ENCODE measurements around the gene FOXJ3. TPM values are rescaled to one million over a fixed set of nuclear protein-coding genes. Genes with fewer than 3 reads are reported as not detected.
A peak's percentile ranks its signal among the peaks of the same experiment; 100 is the strongest.

FOXJ3 gene
- total and polyA plus RNA-seq, 2 of the 8 experiments (the other 6 are each of a cell fraction or from before 2014, with no cell fraction given): 48.6 to 51.9 TPM

DNA sequence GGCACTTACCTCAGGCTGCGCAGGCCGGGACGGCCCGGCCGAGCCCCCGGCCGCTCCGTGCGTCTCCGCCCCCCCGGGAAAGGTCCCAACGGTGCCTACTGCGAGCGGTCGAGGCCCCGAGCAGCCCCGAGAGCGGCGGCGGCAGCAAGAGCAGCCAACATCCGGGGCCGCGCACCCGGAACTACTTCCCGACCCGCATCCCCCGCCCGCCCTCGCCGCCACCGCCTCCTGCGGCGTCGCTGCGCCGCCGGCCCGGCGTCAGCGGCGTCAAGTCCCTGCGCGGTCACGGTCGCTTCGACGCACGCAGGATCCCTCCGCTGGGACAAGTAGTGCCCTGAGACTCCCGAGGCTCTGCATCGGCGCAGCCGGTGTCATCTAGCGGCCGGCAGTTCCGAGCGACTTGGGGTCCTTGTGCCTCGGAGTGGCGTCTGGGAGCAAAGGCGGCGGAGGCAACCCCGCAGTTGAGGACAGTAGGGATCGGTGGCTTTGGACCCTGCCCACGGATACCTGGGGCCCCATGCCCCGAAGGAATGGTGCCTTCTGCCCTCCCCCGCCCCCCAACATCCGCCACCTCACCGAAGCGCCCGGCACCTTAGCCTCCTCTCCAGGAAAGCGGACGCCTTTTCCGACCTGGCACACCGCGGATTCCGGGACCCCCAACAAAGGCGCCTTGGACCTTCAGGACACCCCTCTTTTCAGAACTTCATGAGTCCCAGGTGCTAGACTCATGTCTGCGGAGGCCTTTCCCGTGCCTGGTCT lies at the start of gene FOXJ3 (continued):
- TF ChIP-seq POLR2AphosphoS5 (IDR thresholded peaks at IDR 0.05; ENCODE audit: low read depth, low read length): peak; percentile 95
- TF ChIP-seq CHD1 (IDR thresholded peaks at IDR 0.05; ENCODE audit: low read depth, low read length): no peak
- TF ChIP-seq TAF1 (IDR thresholded peaks at IDR 0.05; ENCODE audit: low read depth, low read length): peak; percentile 99
- TF ChIP-seq EP300 (IDR thresholded peaks at IDR 0.05; ENCODE audit: borderline replicate concordance in 1 of 2, low read depth in 2 of 2, low read length in 2 of 2): peak in 1 of 2 experiments; percentile 93; a peak in 2 of 3 replicates
- peak; percentile 71 for TF ChIP-seq TEAD4 (IDR thresholded peaks at IDR 0.05; ENCODE audit: low read depth, low read length)
- no peak for TF ChIP-seq CBX5 (IDR thresholded peaks at IDR 0.05; ENCODE audit: low read depth, low read length)
- TF ChIP-seq, protein P1, sequence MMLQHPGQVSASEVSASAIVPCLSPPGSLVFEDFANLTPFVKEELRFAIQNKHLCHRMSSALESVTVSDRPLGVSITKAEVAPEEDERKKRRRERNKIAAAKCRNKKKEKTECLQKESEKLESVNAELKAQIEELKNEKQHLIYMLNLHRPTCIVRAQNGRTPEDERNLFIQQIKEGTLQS (IDR thresholded peaks at IDR 0.05; ENCODE audit: insufficient read depth, low read depth, low read length): no peak
- TF ChIP-seq JUND (IDR thresholded peaks at IDR 0.05; ENCODE audit: low read length): peak; percentile 24; the same call in 1 of the 2 replicates
- TF ChIP-seq YY1 (IDR thresholded peaks at IDR 0.05; ENCODE audit: low read depth, low read length): peak; percentile 77; the same call in 1 of the 2 replicates
- TF ChIP-seq TAF7 (optimal IDR thresholded peaks at IDR 0.05; ENCODE audit: borderline replicate concordance, low read depth, low read length): peak; percentile 96
- TF ChIP-seq RBBP5 (IDR thresholded peaks at IDR 0.05; ENCODE audit: borderline replicate concordance, low read depth, low read length): peak; percentile 38
- no peak for TF ChIP-seq CEBPB (IDR thresholded peaks at IDR 0.05; ENCODE audit: low read depth, low read length)
- TF ChIP-seq SRF (IDR thresholded peaks at IDR 0.05; ENCODE audit: low read depth, low read length): no peak
- TF ChIP-seq ASH2L (IDR thresholded peaks at IDR 0.05; ENCODE audit: low read length): peak; percentile 75
- peak; percentile 48 for TF ChIP-seq SAP30 (IDR thresholded peaks at IDR 0.05; ENCODE audit: insufficient read depth, insufficient replicate concordance, low read length)
- no peak for TF ChIP-seq HDAC6 (IDR thresholded peaks at IDR 0.05; ENCODE audit: low read depth, low read length)
- TF ChIP-seq POLR2A (IDR thresholded peaks at IDR 0.05; ENCODE audit: control extremely low read depth in 1 of 2, low read depth in 2 of 2, low read length in 2 of 2): peak; percentile 71 to 95
- no peak for TF ChIP-seq RFX5 (IDR thresholded peaks at IDR 0.05; ENCODE audit: borderline replicate concordance, low read depth, low read length)
- peak; percentile 92; the same call in 1 of the 2 replicates for TF ChIP-seq EGR1 (IDR thresholded peaks at IDR 0.05; ENCODE audit: borderline replicate concordance, low read depth, low read length)
- no peak for TF ChIP-seq BRCA1 (IDR thresholded peaks at IDR 0.05; ENCODE audit: low read depth, low read length)
- peak; percentile 79 for TF ChIP-seq SP1 (IDR thresholded peaks at IDR 0.05; ENCODE audit: low read depth, low read length)
- 0 out of 4 replicates have a peak, but pooled peaks of 1 of the 2 experiments have one; percentile 49 for TF ChIP-seq HDAC2 (IDR thresholded peaks at IDR 0.05; ENCODE audit: borderline replicate concordance in 1 of 2, low read depth in 2 of 2, low read length in 2 of 2)
- TF ChIP-seq NANOG (IDR thresholded peaks at IDR 0.05; ENCODE audit: insufficient read depth, low read depth, low read length, poor library complexity, severe bottlenecking): no peak
- peak; percentile 8 to 24; a peak in 2 of 4 replicates for TF ChIP-seq RAD21 (IDR thresholded peaks at IDR 0.05 in 1 of 2, conservative IDR thresholded peaks at IDR 0.05 in 1 of 2; ENCODE audit: low read depth in 2 of 2, low read length in 2 of 2)

Data from H1 (cell line).